Activated T-helper 17 cell treated with anti-CD3 and anti-CD28 coated beads, Interleukin-2, amount 50 U/mL, for 72 hours (primary cell): ENCODE results near the gene LGI4. TPM values are rescaled to one million over a fixed set of nuclear protein-coding genes. Genes with fewer than 3 reads are reported as not detected.
A peak's percentile ranks its signal among the peaks of the same experiment; 100 is the strongest.

ENCODE experiments used
- ATAC-seq: fragments of 150-1000 bp; cut with Tn5 transposase; replicated peaks from 2 replicates; pipeline ENCODE4 v1.10.0; 2021; ENCODE audit warnings: mild to moderate bottlenecking, moderate library complexity
- H3K27ac Mint-ChIP-seq: one replicate; pipeline ENCODE4 v1.8.0; 2022; ENCODE audit warnings: mixed read lengths
- H3K27me3 Mint-ChIP-seq: one replicate; pipeline ENCODE4 v1.8.0; 2022; ENCODE audit warnings: mixed read lengths
- H3K36me3 Mint-ChIP-seq: one replicate; pipeline ENCODE4 v1.8.0; 2022; ENCODE audit warnings: low read depth, mild to moderate bottlenecking, mixed read lengths
- H3K4me1 Mint-ChIP-seq: one replicate; pipeline ENCODE4 v1.8.0; 2022; ENCODE audit warnings: mixed read lengths
- H3K4me3 Mint-ChIP-seq: one replicate; pipeline ENCODE4 v1.8.0; 2022; ENCODE audit warnings: mild to moderate bottlenecking, mixed read lengths
- H3K9me3 Mint-ChIP-seq: one replicate; pipeline ENCODE4 v1.8.0; 2022; ENCODE audit warnings: mixed read lengths
- total RNA-seq, 2 donors: library from RNA; stranded (reverse); gene quantifications; one replicate each; pipeline ENCODE4 v1.2.3, GENCODE V29; 2022

LGI4 gene
- total RNA-seq, 2 donors from 2014 or later, result 1.9 TPM; not detected in 1

DNA sequence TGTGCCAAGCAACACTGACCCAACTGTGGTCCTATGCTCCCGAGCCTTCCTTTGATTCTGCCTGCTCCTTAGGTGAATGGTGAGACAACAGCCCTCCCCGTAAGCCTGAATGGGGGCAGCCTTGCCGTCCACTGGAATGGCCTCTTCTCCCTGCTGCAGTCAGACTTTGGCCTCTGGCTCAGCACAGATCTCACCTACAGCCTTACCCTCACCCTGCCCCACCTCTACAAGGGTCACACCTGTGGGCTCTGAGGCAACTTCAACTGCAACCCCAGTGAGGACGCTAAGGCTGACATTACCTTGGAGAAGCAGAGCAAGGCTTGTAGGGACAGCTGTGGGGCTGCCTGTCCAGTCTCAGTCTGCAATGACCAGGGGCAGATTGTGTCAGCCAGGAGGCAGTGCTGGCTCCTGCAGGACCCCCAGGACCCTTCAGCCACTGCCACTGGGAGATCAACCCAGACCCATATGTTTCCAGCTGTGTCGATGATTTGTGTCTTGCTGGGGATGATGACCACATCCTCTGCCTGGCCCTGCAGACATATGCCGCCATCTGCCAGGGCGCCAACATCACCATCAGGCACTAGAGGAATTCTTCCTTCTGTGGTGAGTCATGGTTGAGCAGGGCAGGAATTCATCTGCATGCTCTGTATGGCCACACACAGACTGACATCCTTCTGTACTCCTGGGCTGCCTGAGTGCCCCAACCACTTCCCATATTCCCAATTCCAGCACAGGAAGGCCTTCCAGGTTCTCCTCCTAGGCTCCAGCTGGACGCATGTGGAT, 46.5 kb downstream of the LGI4 start:
- Mint-ChIP-seq H3K4me3 (no peak overlapping the region), H3K36me3 (no peaks in the 10 kb centered on the region), H3K27ac (no peak overlapping the region), H3K9me3 (no peaks in the 10 kb centered on the region), H3K4me1 (no peaks in the 10 kb centered on the region), H3K27me3 (peaks cover 3% of the 10 kb centered on the region)
- ATAC-seq, result no peak

GRCh38 chr19:35087393-35087792, 47.5 kb downstream of the LGI4 start:
- H3K4me1 Mint-ChIP-seq, result no peaks in the 10 kb centered on the region
- ATAC-seq, result no peak
- H3K27me3 Mint-ChIP-seq, result peaks cover 3% of the 10 kb centered on the region
- no peaks in the 10 kb centered on the region for H3K36me3 Mint-ChIP-seq
- H3K9me3 Mint-ChIP-seq, result no peaks in the 10 kb centered on the region
- H3K4me3 Mint-ChIP-seq, result no peak overlapping the region
- no peak overlapping the region for H3K27ac Mint-ChIP-seq

DNA sequence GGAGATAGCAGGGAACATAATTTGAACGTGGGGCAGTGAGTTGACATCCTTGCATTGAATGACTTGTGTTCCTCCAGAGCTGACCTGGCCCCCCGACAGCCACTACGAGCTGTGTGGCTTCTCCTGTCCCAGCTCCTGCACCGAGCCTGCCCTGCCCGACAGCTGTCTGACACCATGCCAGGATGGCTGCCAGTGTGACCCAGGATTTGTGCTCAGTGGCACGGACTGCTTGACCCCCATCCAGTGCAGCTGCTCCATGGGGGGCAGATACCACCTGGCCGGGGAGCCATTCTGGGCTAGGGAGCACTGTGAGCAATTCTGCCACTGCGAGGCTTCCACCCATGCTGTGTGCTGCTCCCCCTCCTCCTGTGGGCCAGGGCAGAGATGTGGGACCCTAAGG, 48.4 kb downstream of the LGI4 start:
- H3K4me3 Mint-ChIP-seq, result no peak overlapping the region
- no peaks in the 10 kb centered on the region for H3K4me1 Mint-ChIP-seq
- no peak for ATAC-seq
- H3K9me3 Mint-ChIP-seq, result no peaks in the 10 kb centered on the region
- peaks cover 3% of the 10 kb centered on the region for H3K27me3 Mint-ChIP-seq
- no peaks in the 10 kb centered on the region for H3K36me3 Mint-ChIP-seq
- H3K27ac Mint-ChIP-seq, result no peak overlapping the region

GRCh38 chr19:35085947-35086346, 48.9 kb downstream of the LGI4 start:
- H3K27ac Mint-ChIP-seq, result peak overlapping the region; percentile 12
- peaks cover 3% of the 10 kb centered on the region for H3K27me3 Mint-ChIP-seq
- no peaks in the 10 kb centered on the region for H3K4me1 Mint-ChIP-seq
- H3K9me3 Mint-ChIP-seq, result no peaks in the 10 kb centered on the region
- no peak overlapping the region for H3K4me3 Mint-ChIP-seq
- H3K36me3 Mint-ChIP-seq, result no peaks in the 10 kb centered on the region
- no peak for ATAC-seq

DNA sequence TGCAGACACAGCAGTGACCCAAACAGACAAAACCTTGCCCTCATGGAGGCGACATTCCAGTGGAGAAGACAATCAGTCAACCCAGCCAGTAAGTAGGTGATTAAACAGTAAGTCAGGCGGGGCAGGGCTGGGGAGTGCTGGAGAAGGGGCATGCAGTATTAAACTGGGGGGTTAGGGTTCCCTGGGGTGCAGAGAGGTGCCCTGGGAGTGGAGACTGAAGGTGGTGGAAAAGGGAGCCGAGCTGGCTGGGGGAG, 50.4 kb downstream of the LGI4 start:
- Mint-ChIP-seq H3K4me3 (no peak overlapping the region), H3K4me1 (no peaks in the 10 kb centered on the region), H3K36me3 (no peaks in the 10 kb centered on the region), H3K27me3 (no peaks in the 10 kb centered on the region), H3K9me3 (no peaks in the 10 kb centered on the region), H3K27ac (no peak overlapping the region)
- ATAC-seq, result no peak

DNA sequence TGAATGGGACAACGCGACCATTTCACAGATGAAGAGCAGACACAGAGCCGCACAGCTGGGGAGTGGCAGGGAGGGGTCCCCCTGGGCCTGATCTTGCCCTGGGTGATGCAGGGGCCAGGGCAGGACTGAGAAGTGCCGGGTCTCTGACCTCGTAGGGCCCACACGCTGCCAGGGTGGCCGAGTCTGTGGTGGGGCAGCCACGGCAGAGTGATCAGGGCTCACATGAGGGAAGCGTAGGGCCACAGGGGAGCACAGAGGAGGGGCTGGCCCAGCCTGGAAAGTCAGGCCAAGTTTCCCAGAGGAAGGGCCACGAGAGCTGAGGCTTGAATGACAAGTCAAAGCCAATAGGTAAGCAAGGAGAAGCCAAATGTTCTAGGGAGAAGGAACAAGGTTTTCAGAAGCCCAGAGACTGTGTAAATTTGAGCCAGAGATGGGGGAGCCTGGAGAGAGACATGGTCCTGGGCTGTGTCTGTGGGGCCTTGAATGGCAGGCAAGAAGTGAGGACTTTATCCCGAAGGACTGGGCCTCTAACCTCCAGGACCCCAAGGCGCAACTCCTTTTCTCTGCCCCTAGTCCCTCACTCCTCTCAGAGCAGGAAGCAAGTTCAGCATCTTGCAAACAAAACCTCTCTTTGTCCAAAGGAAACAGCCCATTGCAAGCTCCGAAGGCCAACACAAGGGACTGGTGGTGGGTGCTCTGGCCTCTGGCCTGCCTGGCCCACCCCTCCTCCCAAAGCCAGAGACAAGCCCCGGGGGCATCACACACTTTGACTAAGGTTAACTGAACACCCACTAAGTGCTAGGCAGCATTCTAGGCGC, 51.0 kb downstream of the LGI4 start:
- Mint-ChIP-seq H3K27ac (no peak overlapping the region), H3K27me3 (peaks cover under 1% of the 10 kb centered on the region), H3K9me3 (no peaks in the 10 kb centered on the region), H3K4me3 (no peak overlapping the region), H3K4me1 (no peaks in the 10 kb centered on the region), H3K36me3 (no peaks in the 10 kb centered on the region)
- no peak for ATAC-seq

- ATAC-seq, result no peak
- H3K9me3 Mint-ChIP-seq, result no peaks in the 10 kb centered on the region
- no peaks in the 10 kb centered on the region for H3K36me3 Mint-ChIP-seq
- H3K27ac Mint-ChIP-seq, result no peak overlapping the region
- no peak overlapping the region for H3K4me3 Mint-ChIP-seq
- peaks cover 4% of the 10 kb centered on the region for H3K27me3 Mint-ChIP-seq
- H3K4me1 Mint-ChIP-seq, result no peaks in the 10 kb centered on the region
Observed at GRCh38 chr19:35081201-35081600, 53.7 kb downstream of the LGI4 start.

DNA sequence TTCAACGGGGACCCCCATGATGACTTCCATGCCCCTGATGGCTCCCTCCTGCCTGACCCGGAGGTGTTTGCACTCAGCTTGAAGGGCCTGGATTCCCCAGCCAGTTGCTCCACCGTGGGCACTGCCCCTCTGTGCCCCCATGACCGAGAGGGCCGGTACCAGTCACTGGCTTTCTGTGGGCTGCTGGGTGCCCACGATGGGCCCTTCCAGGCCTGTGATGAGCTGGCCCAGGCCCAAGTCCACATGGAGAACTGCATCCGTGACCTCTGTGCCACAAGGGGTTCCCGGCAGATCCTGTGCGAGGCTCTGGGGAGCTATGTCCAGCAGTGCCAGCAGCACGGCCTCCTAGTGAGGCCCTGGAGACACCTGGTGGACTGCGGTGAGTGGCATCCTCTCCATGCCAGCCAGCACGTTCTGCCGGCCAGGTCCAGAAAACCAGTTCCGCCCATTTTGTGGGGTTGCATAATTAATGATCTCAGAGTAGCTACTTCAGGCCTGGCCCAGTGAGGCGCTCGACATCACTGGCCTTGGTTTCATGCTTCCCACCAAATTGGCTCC, 54.2 kb downstream of the LGI4 start:
- Mint-ChIP-seq H3K4me1 (no peaks in the 10 kb centered on the region), H3K9me3 (no peaks in the 10 kb centered on the region), H3K4me3 (no peak overlapping the region), H3K27ac (no peak overlapping the region), H3K27me3 (peaks cover 4% of the 10 kb centered on the region), H3K36me3 (no peaks in the 10 kb centered on the region)
- no peak for ATAC-seq

- H3K36me3 Mint-ChIP-seq, result no peaks in the 10 kb centered on the region
Observed at GRCh38 chr19:35079826-35080225, 55.0 kb downstream of the LGI4 start.

DNA sequence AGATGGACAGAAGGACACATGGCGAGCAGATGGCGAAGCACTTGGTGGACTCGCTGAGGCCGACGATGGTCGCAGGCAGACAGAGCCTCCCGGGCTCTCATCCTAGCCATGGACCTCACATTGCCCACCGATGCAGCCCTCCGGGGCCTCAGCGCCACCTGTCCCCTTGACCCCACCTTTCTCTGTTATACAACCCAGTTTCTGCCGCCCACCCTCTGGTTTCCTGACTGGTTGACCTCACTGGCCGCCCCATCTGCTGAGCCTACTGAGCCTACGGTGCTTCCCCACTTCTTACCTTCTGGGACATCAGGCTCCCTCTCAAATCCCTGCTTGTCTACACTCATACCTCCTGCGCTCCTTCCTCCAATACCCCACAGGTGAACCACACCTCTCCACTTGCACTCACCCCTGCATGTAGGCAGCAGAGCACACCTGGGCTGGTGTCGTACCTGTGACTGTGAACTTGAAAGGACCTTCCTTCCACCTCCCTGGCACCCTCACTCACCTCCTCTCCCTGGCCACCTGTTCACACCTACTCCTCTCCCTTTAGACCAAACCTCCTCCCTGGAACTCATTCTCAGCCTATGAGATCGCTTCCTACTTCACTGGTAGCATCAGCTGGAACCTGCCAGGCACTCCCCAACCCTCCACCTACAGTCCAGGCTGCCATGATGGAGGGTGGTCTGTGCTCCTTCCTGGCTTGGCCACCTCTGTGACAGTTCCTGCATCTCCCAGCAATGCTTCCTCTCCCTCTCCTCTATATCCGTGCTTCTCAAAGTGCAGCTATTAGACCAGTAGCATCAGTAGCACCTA, 57.2 kb downstream of the LGI4 start:
- H3K4me3 Mint-ChIP-seq, result no peak overlapping the region
- H3K9me3 Mint-ChIP-seq, result no peaks in the 10 kb centered on the region
- ATAC-seq, result no peak
- no peaks in the 10 kb centered on the region for H3K36me3 Mint-ChIP-seq
- peaks cover 8% of the 10 kb centered on the region for H3K27me3 Mint-ChIP-seq
- peaks cover 5% of the 10 kb centered on the region for H3K4me1 Mint-ChIP-seq
- no peak overlapping the region for H3K27ac Mint-ChIP-seq

More at GRCh38 chr19:35079826-35080225, 55.0 kb downstream of the LGI4 start:
- H3K27me3 Mint-ChIP-seq, result peaks cover 8% of the 10 kb centered on the region
- H3K4me3 Mint-ChIP-seq, result no peak overlapping the region
- peaks cover 5% of the 10 kb centered on the region for H3K4me1 Mint-ChIP-seq
- no peaks in the 10 kb centered on the region for H3K9me3 Mint-ChIP-seq
- no peak for ATAC-seq
- no peak overlapping the region for H3K27ac Mint-ChIP-seq

DNA sequence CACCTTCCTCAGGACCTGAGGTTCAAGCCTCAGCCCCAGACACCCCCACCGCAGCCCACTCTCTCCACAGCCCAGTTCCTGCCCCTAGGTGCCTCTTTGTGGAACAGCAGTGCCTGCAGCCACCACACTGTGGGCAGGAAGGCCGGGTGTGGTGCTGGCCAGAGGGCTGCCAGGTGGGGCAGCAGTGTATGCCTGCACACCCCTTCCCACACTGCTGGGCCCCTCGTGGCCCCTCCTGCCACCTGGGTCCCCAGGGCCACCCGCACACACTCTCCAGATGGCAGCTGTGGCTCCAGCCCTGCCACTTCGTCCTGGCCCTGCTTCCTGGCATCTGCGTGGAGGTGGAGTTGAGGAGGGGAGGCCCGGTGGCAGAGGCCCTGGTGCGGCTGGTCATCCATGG, 58.2 kb downstream of the LGI4 start:
- Mint-ChIP-seq H3K36me3 (no peaks in the 10 kb centered on the region), H3K4me1 (peaks cover 5% of the 10 kb centered on the region), H3K9me3 (no peaks in the 10 kb centered on the region), H3K27ac (no peak overlapping the region), H3K4me3 (no peak overlapping the region), H3K27me3 (peaks cover 8% of the 10 kb centered on the region)
- no peak for ATAC-seq

GRCh38 chr19:35076026-35076370, 58.9 kb downstream of the LGI4 start:
- Mint-ChIP-seq H3K27ac (no peak overlapping the region), H3K27me3 (peaks cover 8% of the 10 kb centered on the region), H3K4me1 (peaks cover 5% of the 10 kb centered on the region), H3K9me3 (no peaks in the 10 kb centered on the region), H3K36me3 (no peaks in the 10 kb centered on the region), H3K4me3 (no peak overlapping the region)
- no peak for ATAC-seq

DNA sequence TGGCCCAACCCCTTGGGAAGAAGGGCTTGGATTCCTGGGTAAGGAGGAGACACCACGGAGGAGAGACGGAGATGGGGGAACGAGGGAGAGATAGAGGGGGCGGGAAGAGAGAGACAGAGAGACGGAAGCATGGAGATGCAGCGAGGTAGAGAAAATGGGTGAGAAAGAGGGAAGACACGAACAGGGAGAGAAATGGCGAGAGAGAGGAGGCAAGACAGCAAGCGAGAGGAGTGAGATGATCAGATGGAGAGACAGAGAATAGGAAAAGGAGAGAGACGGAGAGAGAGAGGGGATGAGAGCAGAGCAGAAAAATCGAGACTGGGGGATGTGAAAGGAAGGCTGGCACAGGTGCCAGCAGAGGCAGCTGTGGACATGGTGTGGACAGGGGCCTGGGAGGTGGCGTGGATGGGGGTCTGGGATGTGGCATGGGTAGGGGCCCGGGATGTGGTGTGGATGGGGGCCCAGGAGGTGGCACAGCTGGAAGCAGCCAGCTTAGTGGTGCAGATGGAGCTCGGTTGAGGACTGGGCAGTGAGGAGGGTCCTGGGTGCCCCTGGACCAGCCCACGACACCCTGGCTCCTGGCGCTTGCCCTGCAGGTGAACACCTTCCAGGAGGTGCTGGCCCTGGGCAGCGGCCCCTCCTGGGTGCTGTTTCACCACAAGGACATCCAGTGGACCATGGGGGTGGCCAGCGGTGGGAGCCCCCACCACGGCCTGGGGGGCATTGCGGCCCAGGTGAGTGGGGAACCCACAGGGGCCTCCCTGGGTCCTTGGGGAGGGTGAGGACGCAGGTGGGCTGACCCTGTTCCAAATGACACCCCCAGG, 59.4 kb downstream of the LGI4 start:
- H3K9me3 Mint-ChIP-seq, result no peaks in the 10 kb centered on the region
- H3K27ac Mint-ChIP-seq, result no peak overlapping the region
- H3K36me3 Mint-ChIP-seq, result no peaks in the 10 kb centered on the region
- H3K27me3 Mint-ChIP-seq, result peaks cover 8% of the 10 kb centered on the region
- ATAC-seq, result no peak
- peaks cover 5% of the 10 kb centered on the region for H3K4me1 Mint-ChIP-seq
- H3K4me3 Mint-ChIP-seq, result no peak overlapping the region
